Spleen (tissue), 11 donors: ENCODE measurements around the gene DRGX. TPM values are rescaled to one million over a fixed set of nuclear protein-coding genes. Genes with fewer than 3 reads are reported as not detected.
A peak's percentile ranks its signal among the peaks of the same experiment; 100 is the strongest.

ENCODE experiments used
- DNase-seq: peaks from one replicate; pipeline ENCODE4 v3.0.0-alpha.2; 2020
- H3K27ac ChIP-seq, 8 donors: fragments of 200-600 bp; sonication (generic) in 7 of 8; 1 replicate in 4 of 8; 2 replicates in 4 of 8; pipeline versions ENCODE4 v1.5.0 to v1.8.0; 2016 to 2021; ENCODE audit warnings: inconsistent platforms in 4 of 8, mild to moderate bottlenecking in 4 of 8, moderate library complexity in 1 of 8
- H3K27me3 ChIP-seq, 7 donors: fragments of 200-600 bp; sonication (generic) in 6 of 7; replicated peaks in 1 of 7; 1 replicate in 4 of 7; 2 replicates in 3 of 7; pipeline versions ENCODE4 v1.5.0 to v1.8.0; 2016 to 2021; ENCODE audit warnings: inconsistent platforms in 3 of 7, mild to moderate bottlenecking in 1 of 7
- H3K36me3 ChIP-seq, 6 donors: fragments of 200-600 bp; sonication (generic) in 5 of 6; 1 replicate in 4 of 6; 2 replicates in 2 of 6; pipeline versions ENCODE4 v1.5.0 to v1.8.0; 2016 to 2021; ENCODE audit warnings: inconsistent platforms in 2 of 6
- H3K4me1 ChIP-seq, 6 donors: fragments of 200-600 bp; sonication (generic) in 5 of 6; 1 replicate in 3 of 6; 2 replicates in 3 of 6; pipeline versions ENCODE4 v1.5.0 to v1.8.0; 2016 to 2021; ENCODE audit warnings: inconsistent platforms in 3 of 6
- H3K4me3 ChIP-seq, 8 donors: fragments of 200-600 bp; sonication (generic) in 7 of 8; 1 replicate in 4 of 8; 2 replicates in 4 of 8; pipeline versions ENCODE4 v1.5.0 to v1.8.0; 2016 to 2021; ENCODE audit warnings: inconsistent platforms in 4 of 8, mild to moderate bottlenecking in 4 of 8, moderate library complexity in 2 of 8
- H3K9me3 ChIP-seq, 8 donors: fragments of 200-600 bp; sonication (generic) in 7 of 8; 1 replicate in 4 of 8; 2 replicates in 4 of 8; pipeline versions ENCODE4 v1.5.0 to v1.8.0; 2016 to 2021; ENCODE audit warnings: inconsistent platforms in 4 of 8
- POLR2A ChIP-seq, 3 donors: fragments of 450-650 bp; IDR thresholded peaks; one replicate each; pipeline ENCODE4 v1.5.1; 2017; ENCODE audit warnings: antibody characterized with exemption in 3 of 3, mild to moderate bottlenecking in 1 of 3
- POLR2AphosphoS5 ChIP-seq, 3 donors: sonication (generic); formaldehyde crosslinking; IDR thresholded peaks; one replicate each; pipeline ENCODE4 v1.5.1; 2017; ENCODE audit warnings: antibody characterized with exemption in 3 of 3
- WGBS, 5 donors: extraction: QIAGEN DNeasy Blood & Tissue Kit in 3 of 5; methylation state at CpG; one replicate each; pipeline versions ENCODE4 v1.1.5 to v1.1.7; 2013 to 2018; 5-methylcytosine and 5-hydroxymethylcytosine counted together
- intact Hi-C: fragments of 100-400 bp; cut with DNase I; formaldehyde crosslinking; loops from one replicate; pipeline ENCODE4 v1.15.0; 2023; ENCODE audit warnings: low total_unique reads
- polyA plus RNA-seq, 3 donors: library from polyadenylated mRNA; stranded (reverse); fragments of 200-250 nt; gene quantifications; one replicate each; pipeline ENCODE4 v1.2.1, GENCODE V29; 2013
- total RNA-seq, 7 donors: library from RNA; depleted of rRNA in 3 of 7; stranded (reverse); fragments of >200 nt in 3 of 7; fragmentation: NEBNext Ultra II Directional in 4 of 7; extraction: Animal tissue kit (Norgen Biotek cat#: 25700) in 4 of 7; gene quantifications; one replicate each; pipeline versions ENCODE4 v1.1.0 to v1.2.1, GENCODE V29; 2016 to 2021
- TF ChIP-seq, protein P1 (sequence below), 11 experiments: fragments of 200-600 bp in 7 of 11; fragments of 450-650 bp in 4 of 11; sonication (generic) in 4 of 11; IDR thresholded peaks in 8 of 11; conservative IDR thresholded peaks in 3 of 11; 1 replicate in 7 of 11; 2 replicates in 4 of 11; pipeline versions ENCODE4 v1.4.0 to v1.8.0; 2016 to 2021; ENCODE audit warnings: antibody characterized with exemption in 11 of 11, inconsistent platforms in 4 of 11, mild to moderate bottlenecking in 1 of 11
- donor health status: healthy with polysubstance abuse.
- donor health status: DM: no; HTN: no; CAD: no; lungs with moderate emphysema.
- donor health status: DM: no; HTN: no; CAD: no.
- donor health status: Bipolar disorder and iron deficiency.
- donor health status: healthy.
- donor health status: DM: no; HTN: no; CAD: no.
- donor health status: DM: yes; HTN: yes; CAD: no.

The DRGX gene
- total and polyA plus RNA-seq, 10 donors = 0.03 to 0.11 TPM; not detected in 8

DNA sequence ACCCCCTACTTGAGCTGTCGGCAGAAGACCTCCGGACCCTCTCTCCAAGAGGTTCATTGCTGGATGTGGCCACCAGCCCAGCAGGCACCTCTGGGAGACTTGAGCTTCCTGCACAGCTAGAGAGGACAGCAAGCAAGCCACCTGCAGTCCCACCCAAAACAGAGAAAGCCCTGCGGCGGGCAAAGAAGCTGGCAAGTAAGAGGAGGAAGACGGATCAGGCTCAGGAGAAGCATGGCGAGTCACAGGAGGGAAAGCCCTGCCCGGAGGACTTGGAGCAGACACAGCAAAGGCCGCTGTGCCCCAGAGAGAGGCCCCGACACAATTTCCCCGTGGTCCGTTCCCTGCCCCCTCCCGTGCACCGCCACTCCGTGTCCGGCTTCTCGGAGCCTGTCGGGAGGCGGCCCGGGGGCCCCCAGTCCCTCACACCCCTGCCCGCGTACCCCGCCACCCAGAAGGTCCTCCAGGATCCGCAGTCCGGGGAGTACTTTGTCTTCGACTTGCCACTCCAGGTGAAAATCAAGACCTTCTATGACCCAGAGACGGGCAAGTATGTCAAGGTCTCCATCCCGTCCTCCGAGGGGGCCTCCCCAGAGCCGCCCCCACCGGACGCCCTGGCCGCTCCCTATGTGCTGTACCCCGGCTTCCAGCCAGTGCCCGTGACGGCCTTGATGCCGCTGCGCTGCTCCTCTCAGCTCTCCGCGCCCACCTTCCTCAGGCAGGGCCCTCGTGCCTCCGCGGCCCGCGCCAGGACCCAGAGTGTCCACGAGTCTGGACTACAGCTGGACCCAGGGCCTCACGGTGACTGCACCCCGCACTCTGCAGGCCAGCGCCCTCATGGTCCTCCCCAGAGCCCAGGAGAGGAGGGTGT lies 69.7 kb downstream of the DRGX start:
- Histone ChIP-seq H3K4me1 (peaks cover 0 to 8% (median 0%) of the 10 kb centered on the region in 6 donors), H3K36me3 (no peaks in the 10 kb centered on the region), H3K27me3 (peaks cover 0 to 27% (median 0%) of the 10 kb centered on the region in 7 donors), H3K9me3 (no peaks in the 10 kb centered on the region), H3K27ac (no peak overlapping the region), H3K4me3 (no peak overlapping the region)
- no peak for TF ChIP-seq POLR2A (IDR thresholded peaks at IDR 0.05)
- TF ChIP-seq POLR2AphosphoS5 (IDR thresholded peaks at IDR 0.05) = no peak
- TF ChIP-seq, protein P1, sequence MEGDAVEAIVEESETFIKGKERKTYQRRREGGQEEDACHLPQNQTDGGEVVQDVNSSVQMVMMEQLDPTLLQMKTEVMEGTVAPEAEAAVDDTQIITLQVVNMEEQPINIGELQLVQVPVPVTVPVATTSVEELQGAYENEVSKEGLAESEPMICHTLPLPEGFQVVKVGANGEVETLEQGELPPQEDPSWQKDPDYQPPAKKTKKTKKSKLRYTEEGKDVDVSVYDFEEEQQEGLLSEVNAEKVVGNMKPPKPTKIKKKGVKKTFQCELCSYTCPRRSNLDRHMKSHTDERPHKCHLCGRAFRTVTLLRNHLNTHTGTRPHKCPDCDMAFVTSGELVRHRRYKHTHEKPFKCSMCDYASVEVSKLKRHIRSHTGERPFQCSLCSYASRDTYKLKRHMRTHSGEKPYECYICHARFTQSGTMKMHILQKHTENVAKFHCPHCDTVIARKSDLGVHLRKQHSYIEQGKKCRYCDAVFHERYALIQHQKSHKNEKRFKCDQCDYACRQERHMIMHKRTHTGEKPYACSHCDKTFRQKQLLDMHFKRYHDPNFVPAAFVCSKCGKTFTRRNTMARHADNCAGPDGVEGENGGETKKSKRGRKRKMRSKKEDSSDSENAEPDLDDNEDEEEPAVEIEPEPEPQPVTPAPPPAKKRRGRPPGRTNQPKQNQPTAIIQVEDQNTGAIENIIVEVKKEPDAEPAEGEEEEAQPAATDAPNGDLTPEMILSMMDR (IDR thresholded peaks at IDR 0.05 in 8 of 11, conservative IDR thresholded peaks at IDR 0.05 in 3 of 11) = no peak
- intact Hi-C loops = no loop called here
- WGBS, 5 donors = 88 to 93% (median 92%) methylated on average over 42 to 48 of the region's 48 CpGs
- DNase-seq = no peak

DNA sequence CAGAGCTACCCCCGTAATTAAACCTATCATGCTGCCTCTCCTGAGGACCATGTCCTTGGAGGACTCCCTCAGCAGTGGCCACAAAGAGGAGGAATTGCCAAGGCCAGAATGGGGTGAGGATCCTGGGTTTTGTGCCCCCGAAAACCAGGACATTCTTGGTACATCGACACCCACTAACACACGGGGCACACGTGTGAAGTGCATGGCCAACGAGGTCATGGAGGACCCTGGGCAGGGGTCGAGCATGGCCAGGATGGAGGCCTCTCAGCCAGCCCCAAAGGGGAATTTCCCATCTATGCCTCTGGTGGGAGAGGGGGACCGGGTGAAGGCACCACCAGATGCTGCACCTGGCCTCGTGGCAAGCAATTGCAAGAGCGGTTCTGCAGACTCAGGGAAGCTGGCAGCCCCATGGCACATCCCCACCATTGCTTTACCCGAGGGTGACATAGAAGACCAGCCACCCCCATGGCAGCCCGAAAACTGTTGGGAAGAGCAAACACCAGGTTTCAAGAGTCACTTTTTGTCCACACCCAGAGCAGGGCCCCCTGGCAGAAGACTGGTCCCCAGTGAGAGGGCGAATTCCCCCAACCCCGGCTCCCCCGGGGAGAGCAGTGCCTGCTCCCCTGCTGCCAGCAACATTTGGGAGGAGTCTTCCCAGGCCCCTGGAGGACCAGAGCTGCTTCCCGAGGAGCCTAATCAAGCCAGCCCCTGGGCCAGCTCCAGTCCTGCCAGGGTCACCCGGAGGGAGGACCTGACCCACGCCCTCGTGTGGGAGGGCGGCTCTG lies 70.6 kb downstream of the DRGX start:
- no peak for TF ChIP-seq POLR2A (IDR thresholded peaks at IDR 0.05)
- TF ChIP-seq, protein P1 (IDR thresholded peaks at IDR 0.05 in 8 of 11, conservative IDR thresholded peaks at IDR 0.05 in 3 of 11) = no peak
- no peak for TF ChIP-seq POLR2AphosphoS5 (IDR thresholded peaks at IDR 0.05)
- peaks cover 0 to 8% (median 0%) of the 10 kb centered on the region in 6 donors for H3K4me1 ChIP-seq
- intact Hi-C loops = no loop called here
- no peak overlapping the region for H3K27ac ChIP-seq
- no peaks in the 10 kb centered on the region for H3K9me3 ChIP-seq
- H3K36me3 ChIP-seq = no peaks in the 10 kb centered on the region
- peaks cover 0 to 22% (median 0%) of the 10 kb centered on the region in 7 donors for H3K27me3 ChIP-seq
- no peak overlapping the region for H3K4me3 ChIP-seq
- no peak for DNase-seq
- WGBS, 5 donors = 77 to 89% (median 84%) methylated on average over 13 to 20 of the region's 20 CpGs

DNA sequence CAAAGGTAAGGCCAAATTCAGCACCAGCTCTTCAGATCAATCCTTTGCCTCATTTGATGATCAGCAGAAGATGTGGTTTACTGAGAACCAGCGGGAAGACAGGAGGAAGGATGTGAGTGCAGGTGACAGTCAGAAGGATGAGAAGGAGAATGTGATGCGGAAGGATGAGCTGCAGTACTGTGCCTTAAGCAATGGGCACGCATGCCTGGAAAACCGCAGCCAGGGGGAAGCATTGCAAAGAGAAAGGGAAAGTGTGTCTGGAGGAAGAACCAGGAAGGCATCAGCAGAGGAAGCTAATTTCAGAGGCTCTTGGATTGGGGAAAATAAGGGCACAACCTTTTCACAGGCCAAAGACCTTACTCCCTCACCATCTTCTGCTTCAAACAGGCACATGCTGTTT lies 71.2 kb downstream of the DRGX start:
- intact Hi-C loops = no loop called here
- Histone ChIP-seq H3K27ac (no peak overlapping the region), H3K9me3 (no peaks in the 10 kb centered on the region), H3K36me3 (no peaks in the 10 kb centered on the region), H3K4me1 (peaks cover 0 to 12% (median 0%) of the 10 kb centered on the region in 6 donors), H3K4me3 (no peak overlapping the region), H3K27me3 (peaks cover 0 to 18% (median 0%) of the 10 kb centered on the region in 7 donors)
- 46 to 83% (median 67%) methylated on average over 4 of the region's 4 CpGs for WGBS, 5 donors
- no peak for DNase-seq
- TF ChIP-seq, protein P1 (IDR thresholded peaks at IDR 0.05 in 8 of 11, conservative IDR thresholded peaks at IDR 0.05 in 3 of 11) = peak in 2 of 11 experiments; percentile 11 to 17
- TF ChIP-seq POLR2A (IDR thresholded peaks at IDR 0.05) (no peak), POLR2AphosphoS5 (IDR thresholded peaks at IDR 0.05) (no peak)

DNA sequence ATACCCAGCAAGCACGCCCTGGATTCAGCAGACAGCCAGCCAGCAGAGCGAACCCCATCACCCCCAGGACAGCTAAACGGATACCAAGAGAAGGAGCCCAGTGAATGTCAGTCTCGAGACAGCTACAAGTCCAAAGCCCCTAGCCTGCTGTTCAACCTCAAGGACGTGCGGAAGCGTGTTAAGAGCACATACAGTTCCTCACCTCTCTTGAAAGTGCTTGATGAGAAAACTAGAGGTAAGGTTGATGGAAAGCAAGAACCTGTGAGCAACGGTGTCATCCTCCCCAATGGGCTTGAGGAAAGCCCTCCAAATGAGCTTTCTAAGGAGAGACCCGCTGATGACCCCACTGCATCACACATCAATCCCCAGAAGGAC lies 72.0 kb downstream of the DRGX start:
- H3K4me1 ChIP-seq = peaks cover 0 to 16% (median 2%) of the 10 kb centered on the region in 6 donors
- no peak for DNase-seq
- intact Hi-C loops = no loop called here
- TF ChIP-seq, protein P1 (IDR thresholded peaks at IDR 0.05 in 8 of 11, conservative IDR thresholded peaks at IDR 0.05 in 3 of 11) = no peak
- no peak for TF ChIP-seq POLR2AphosphoS5 (IDR thresholded peaks at IDR 0.05)
- TF ChIP-seq POLR2A (IDR thresholded peaks at IDR 0.05) = no peak
- H3K4me3 ChIP-seq = no peak overlapping the region
- H3K27ac ChIP-seq = no peak overlapping the region
- peaks cover 0 to 15% (median 0%) of the 10 kb centered on the region in 7 donors for H3K27me3 ChIP-seq
- H3K36me3 ChIP-seq = no peaks in the 10 kb centered on the region
- H3K9me3 ChIP-seq = no peaks in the 10 kb centered on the region
- WGBS, 5 donors = 84 to 92% (median 87%) methylated on average over 9 of the region's 9 CpGs
